ENCODE results near the gene TMEM270.

The TMEM270 gene

GRCh38 chr7:73900286-73900685 lies 39.3 kb downstream of the TMEM270 start:
- Histone ChIP-seq H3K4me1 (ENCODE audit: low read depth, poor library complexity, severe bottlenecking) (no peaks in the 10 kb centered on the region), H2AFZ (ENCODE audit: low read depth) (no peak overlapping the region), H3K36me3 (ENCODE audit: insufficient read depth) (no peaks in the 10 kb centered on the region), H3K4me2 (no peak overlapping the region), H3K27me3 (ENCODE audit: insufficient read depth, low read depth) (peaks cover 6% of the 10 kb centered on the region), H3K79me2 (ENCODE audit: insufficient read depth, low read depth) (no peaks in the 10 kb centered on the region), H4K20me1 (ENCODE audit: insufficient read depth) (no peaks in the 10 kb centered on the region), H3K4me3 (IDR thresholded peaks at IDR 0.05; ENCODE audit: insufficient read depth, low read depth, low read length) (no peak overlapping the region), H3K27ac (no peak overlapping the region), H3K9ac (no peak overlapping the region)
- no peak for TF ChIP-seq CTCF (conservative IDR thresholded peaks at IDR 0.05; ENCODE audit: low read depth, low read length)

GRCh38 chr7:73901231-73901822 lies 40.4 kb downstream of the TMEM270 start:
- H3K4me2 ChIP-seq = no peak overlapping the region

GRCh38 chr7:73901823-73902597 lies 41.1 kb downstream of the TMEM270 start:
- Histone ChIP-seq H2AFZ (ENCODE audit: low read depth) (no peak overlapping the region), H3K4me2 (no peak overlapping the region), H4K20me1 (ENCODE audit: insufficient read depth) (no peaks in the 10 kb centered on the region), H3K36me3 (ENCODE audit: insufficient read depth) (no peaks in the 10 kb centered on the region), H3K4me3 (IDR thresholded peaks at IDR 0.05; ENCODE audit: insufficient read depth, low read depth, low read length) (no peak overlapping the region), H3K9ac (no peak overlapping the region), H3K27me3 (ENCODE audit: insufficient read depth, low read depth) (peaks cover 6% of the 10 kb centered on the region), H3K4me1 (ENCODE audit: low read depth, poor library complexity, severe bottlenecking) (no peaks in the 10 kb centered on the region), H3K27ac (no peak overlapping the region), H3K79me2 (ENCODE audit: insufficient read depth, low read depth) (no peaks in the 10 kb centered on the region)
- TF ChIP-seq CTCF (conservative IDR thresholded peaks at IDR 0.05; ENCODE audit: low read depth, low read length) = no peak

More at GRCh38 chr7:73901231-73901822, 40.4 kb downstream of the TMEM270 start:
- Histone ChIP-seq H3K27me3 (ENCODE audit: insufficient read depth, low read depth) (peaks cover 6% of the 10 kb centered on the region), H3K36me3 (ENCODE audit: insufficient read depth) (no peaks in the 10 kb centered on the region), H4K20me1 (ENCODE audit: insufficient read depth) (no peaks in the 10 kb centered on the region), H2AFZ (ENCODE audit: low read depth) (no peak overlapping the region), H3K79me2 (ENCODE audit: insufficient read depth, low read depth) (no peaks in the 10 kb centered on the region), H3K4me1 (ENCODE audit: low read depth, poor library complexity, severe bottlenecking) (no peaks in the 10 kb centered on the region), H3K27ac (no peak overlapping the region), H3K4me3 (IDR thresholded peaks at IDR 0.05; ENCODE audit: insufficient read depth, low read depth, low read length) (no peak overlapping the region), H3K9ac (no peak overlapping the region)
- TF ChIP-seq CTCF (conservative IDR thresholded peaks at IDR 0.05; ENCODE audit: low read depth, low read length) = no peak

- H3K4me2 ChIP-seq = no peak overlapping the region
- no peaks in the 10 kb centered on the region for H3K36me3 ChIP-seq (ENCODE audit: insufficient read depth)
- H3K27ac ChIP-seq = no peak overlapping the region
- no peak overlapping the region for H2AFZ ChIP-seq (ENCODE audit: low read depth)
- no peaks in the 10 kb centered on the region for H4K20me1 ChIP-seq (ENCODE audit: insufficient read depth)
- no peak for TF ChIP-seq CTCF (conservative IDR thresholded peaks at IDR 0.05; ENCODE audit: low read depth, low read length)
- no peaks in the 10 kb centered on the region for H3K4me1 ChIP-seq (ENCODE audit: low read depth, poor library complexity, severe bottlenecking)
- H3K79me2 ChIP-seq (ENCODE audit: insufficient read depth, low read depth) = no peaks in the 10 kb centered on the region
- peaks cover 6% of the 10 kb centered on the region for H3K27me3 ChIP-seq (ENCODE audit: insufficient read depth, low read depth)
- no peak overlapping the region for H3K4me3 ChIP-seq (IDR thresholded peaks at IDR 0.05; ENCODE audit: insufficient read depth, low read depth, low read length)
- no peak overlapping the region for H3K9ac ChIP-seq
These were observed 42.6 kb downstream of the TMEM270 start for GRCh38 chr7:73903321-73904218.

Measured in KMS-11 (cell line).